ENCODE data around the gene SNPH. TPM values are rescaled to one million over a fixed set of nuclear protein-coding genes. Genes with fewer than 3 reads are reported as not detected.

Gene SNPH
- total and polyA plus RNA-seq, 11 donors, result 4.3 to 17.4 (median 11.1) TPM

- no peak for DNase-seq
- TF ChIP-seq CTCF (IDR thresholded peaks at IDR 0.05) (no peak), POLR2A (IDR thresholded peaks at IDR 0.05) (no peak)
- Histone ChIP-seq H3K27me3 (peaks cover 0 to 25% (median 3%) of the 10 kb centered on the region in 9 donors), H3K4me3 (no peak overlapping the region), H3K9me3 (no peaks in the 10 kb centered on the region), H3K27ac (no peak overlapping the region), H3K4me1 (no peaks in the 10 kb centered on the region), H3K36me3 (no peaks in the 10 kb centered on the region)
- intact Hi-C loops (cut with DNase I), result no loop called here
- no peak for ATAC-seq
- 49 to 59% (median 58%) methylated on average over 2 of the region's 2 CpGs for WGBS, 4 donors
These were observed 11.8 kb upstream of the SNPH start for GRCh38 chr20:1254254-1254653.

GRCh38 chr20:1255675-1256074 lies 10.4 kb upstream of the SNPH start:
- ATAC-seq, result no peak
- Histone ChIP-seq H3K9me3 (no peaks in the 10 kb centered on the region), H3K4me3 (no peak overlapping the region), H3K4me1 (no peaks in the 10 kb centered on the region), H3K27me3 (peaks cover 0 to 30% (median 6%) of the 10 kb centered on the region in 9 donors), H3K27ac (no peak overlapping the region), H3K36me3 (no peaks in the 10 kb centered on the region)
- DNase-seq, result no peak
- intact Hi-C loops (cut with DNase I), result no loop called here
- WGBS, 4 donors, result 57 to 86% (median 77%) methylated on average over 2 of the region's 2 CpGs
- no peak for TF ChIP-seq POLR2A (IDR thresholded peaks at IDR 0.05)
- no peak for TF ChIP-seq CTCF (IDR thresholded peaks at IDR 0.05)

- intact Hi-C loops (cut with DNase I), result no loop called here
- H3K4me1 ChIP-seq, result peaks cover 0 to 26% (median 17%) of the 10 kb centered on the region in 12 donors
- no peak overlapping the region for H3K27ac ChIP-seq
- no peak overlapping the region for H3K4me3 ChIP-seq
- DNase-seq (no peak), ATAC-seq (no peak)
- no peak for TF ChIP-seq CTCF (IDR thresholded peaks at IDR 0.05)
- no peak for TF ChIP-seq POLR2A (IDR thresholded peaks at IDR 0.05)
- peaks cover 0 to 19% (median 4%) of the 10 kb centered on the region in 9 donors for H3K27me3 ChIP-seq
- H3K9me3 ChIP-seq, result peaks cover 0 to 9% (median 0%) of the 10 kb centered on the region in 12 donors
- WGBS, 4 donors, result 73 to 89% (median 83%) methylated on average over 1 of the region's 1 CpG
- no peaks in the 10 kb centered on the region for H3K36me3 ChIP-seq
These were observed 2.2 kb upstream of the SNPH start for GRCh38 chr20:1263853-1264252.

- WGBS, 4 donors, result 70 to 95% (median 90%) methylated on average over 2 of the region's 2 CpGs
- ATAC-seq (no peak), DNase-seq (no peak)
- Histone ChIP-seq H3K27ac (no peak overlapping the region), H3K4me3 (no peak overlapping the region), H3K9me3 (peaks cover 0 to 9% (median 0%) of the 10 kb centered on the region in 12 donors), H3K27me3 (peaks cover 0 to 19% (median 4%) of the 10 kb centered on the region in 9 donors), H3K36me3 (no peaks in the 10 kb centered on the region), H3K4me1 (peaks cover 0 to 28% (median 18%) of the 10 kb centered on the region in 12 donors)
- intact Hi-C loops (cut with DNase I), result no loop called here
- no peak for TF ChIP-seq POLR2A (IDR thresholded peaks at IDR 0.05)
- no peak for TF ChIP-seq CTCF (IDR thresholded peaks at IDR 0.05)
These were observed 1.4 kb upstream of the SNPH start for GRCh38 chr20:1264727-1265126.
